ENCODE results near the gene TMEM190.

The TMEM190 gene

DNA sequence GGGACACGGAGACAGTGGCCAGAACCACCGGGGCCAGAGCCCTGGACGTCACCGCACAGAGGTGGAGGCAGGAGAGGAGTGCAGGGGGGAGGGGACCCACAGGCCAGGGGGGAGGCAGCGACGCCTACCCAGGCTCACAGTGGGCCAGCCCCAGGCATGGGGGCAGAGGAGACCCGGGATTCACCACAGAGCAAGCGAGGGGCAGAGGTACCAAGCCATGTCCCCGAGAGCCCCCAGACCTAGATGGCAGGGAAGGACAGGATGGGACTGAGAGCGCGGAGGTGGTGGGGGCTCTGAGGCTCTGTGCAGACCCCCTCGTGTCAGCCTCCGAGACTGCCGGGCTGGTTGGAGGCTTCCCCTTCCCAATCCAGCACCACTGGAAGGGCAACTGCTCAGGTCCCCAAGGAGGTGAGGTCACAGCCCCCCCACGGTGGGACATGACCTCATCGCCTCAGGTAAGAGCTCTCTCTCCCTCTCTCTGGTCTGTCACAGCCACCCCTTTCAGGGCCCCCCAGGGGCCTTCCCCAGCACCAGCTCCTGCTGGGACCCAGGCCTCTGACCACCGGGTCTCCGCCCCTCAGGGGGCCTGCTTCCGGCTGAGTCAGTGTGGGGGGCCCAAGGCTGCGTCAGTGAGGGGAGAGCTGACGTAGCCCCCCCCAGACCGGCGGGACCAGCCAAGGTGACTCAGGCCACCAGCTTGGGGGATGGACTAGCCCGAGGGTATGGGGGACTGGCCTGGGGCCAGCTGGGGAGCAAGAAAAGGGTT lies 4.1 kb upstream of the TMEM190 start:
- DNase-seq = peak; percentile 81

DNA sequence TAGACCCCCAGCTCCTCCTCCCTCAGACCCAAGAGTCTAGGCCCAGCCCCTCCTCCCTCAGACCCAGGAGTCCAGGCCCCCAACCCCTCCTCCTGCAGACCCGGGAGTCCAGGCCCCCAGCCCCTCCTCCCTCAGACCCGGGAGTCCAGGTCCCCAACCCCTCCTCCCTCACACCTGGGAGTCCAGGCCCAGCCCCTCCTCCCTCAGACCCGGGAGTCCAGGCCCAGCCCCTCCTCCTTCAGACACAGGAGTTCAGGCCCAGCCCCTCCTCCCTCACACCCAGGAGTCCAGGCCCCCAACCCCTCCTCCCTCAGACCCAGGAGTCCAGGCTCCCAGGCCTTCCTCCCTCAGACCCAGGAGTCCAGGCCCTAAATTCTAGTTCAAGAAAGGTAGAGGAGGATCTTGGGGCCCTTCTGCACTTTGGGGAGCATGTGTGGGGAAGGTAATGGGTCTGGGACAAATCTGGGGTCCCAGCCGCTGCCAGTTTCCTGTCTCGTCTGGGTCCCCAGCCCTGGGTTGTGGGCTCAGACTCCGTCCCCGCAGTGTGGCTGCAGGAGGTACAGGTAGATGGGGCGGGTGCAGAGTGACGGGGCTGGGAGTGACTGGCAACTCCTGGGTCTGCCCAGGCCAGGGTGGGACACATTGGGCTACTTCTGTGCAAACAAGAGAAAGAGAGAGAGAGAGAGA lies 3.2 kb upstream of the TMEM190 start:
- DNase-seq = no peak

DNA sequence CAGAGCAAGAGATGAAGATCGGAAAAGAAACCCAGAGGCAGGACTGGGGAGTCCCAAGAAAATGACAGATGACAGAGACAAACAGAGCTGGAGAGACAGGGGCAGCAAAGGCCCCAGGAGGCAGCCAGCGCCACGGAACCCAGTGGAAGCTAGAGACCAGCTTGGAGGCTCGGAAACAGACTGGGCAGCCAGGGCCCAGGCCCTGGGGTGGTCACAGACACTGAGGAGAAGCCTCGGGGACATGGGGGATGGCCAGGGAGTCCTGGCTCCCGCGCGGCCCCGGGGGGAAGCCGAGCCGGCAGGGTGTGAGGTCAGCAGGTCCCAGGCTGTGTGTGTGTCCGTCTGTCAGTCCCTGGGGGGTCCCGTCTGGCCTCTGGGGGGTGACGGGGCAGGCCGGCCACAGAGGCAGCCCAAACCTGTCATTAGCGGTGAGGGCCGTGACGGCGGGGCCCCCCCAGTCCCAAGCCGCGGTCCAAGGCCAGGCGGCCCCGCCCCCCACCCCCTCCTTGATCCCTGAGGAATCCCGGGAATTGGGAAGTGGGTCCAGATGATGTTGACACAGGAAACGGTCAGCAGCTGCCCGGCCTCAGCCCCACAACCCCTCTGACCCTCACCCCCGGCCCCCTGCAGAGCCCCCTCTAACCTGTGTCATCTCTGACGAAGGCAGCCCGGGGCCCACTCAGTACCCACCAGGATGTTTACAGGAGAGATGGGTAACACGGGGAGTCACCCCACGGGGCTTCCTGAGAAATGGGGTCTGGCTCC lies 2.5 kb upstream of the TMEM190 start:
- no peak for DNase-seq

DNA sequence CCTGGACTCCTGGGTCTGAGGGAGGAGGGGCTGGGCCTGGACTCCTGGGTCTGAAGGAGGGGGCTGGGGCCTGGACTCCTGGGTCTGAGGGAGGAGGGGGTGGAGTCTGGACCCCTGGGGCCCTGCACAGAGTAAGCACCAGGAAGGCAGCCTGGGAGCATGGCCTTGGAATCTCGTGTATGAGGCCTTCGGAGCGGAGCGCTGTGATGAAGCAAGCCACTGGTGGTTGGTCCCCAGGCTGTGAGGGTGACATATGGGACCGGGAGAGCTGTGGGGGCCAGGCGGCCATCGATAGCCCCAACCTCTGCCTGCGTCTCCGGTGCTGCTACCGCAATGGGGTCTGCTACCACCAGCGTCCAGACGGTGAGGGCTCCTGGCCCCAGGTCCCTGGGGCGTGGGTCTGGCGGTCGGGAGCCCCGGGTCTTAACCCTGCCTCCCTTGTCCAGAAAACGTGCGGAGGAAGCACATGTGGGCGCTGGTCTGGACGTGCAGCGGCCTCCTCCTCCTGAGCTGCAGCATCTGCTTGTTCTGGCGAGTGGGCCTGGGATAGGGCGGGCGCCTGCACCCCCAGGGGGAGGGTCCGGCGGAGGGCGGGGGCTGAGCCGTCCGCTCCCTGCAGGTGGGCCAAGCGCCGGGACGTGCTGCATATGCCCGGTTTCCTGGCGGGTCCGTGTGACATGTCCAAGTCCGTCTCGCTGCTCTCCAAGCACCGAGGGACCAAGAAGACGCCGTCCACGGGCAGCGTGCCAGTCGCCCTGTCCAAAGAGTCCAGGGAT lies 918 bp downstream of the TMEM190 start:
- no peak for DNase-seq

DNA sequence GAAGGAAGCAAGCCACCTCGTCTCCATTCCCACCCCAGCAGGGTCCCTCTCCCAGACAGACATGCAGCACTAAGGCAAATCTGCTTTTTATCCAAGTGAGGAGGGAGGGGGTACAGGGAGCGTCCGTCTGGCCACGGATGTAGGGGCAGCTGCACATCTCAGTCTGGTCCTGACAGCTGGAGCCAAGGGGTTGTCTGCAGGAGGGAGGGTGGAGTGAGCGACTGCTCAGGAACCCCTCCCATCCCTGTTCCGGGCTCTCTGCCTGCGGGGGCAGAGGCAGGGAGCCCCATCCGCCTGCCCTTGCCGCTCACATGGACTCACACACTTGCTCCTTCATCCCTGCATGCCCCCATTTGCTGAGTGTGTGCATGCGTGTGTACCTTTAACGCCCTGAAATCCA lies 2.5 kb downstream of the TMEM190 start:
- DNase-seq = no peak

DNA sequence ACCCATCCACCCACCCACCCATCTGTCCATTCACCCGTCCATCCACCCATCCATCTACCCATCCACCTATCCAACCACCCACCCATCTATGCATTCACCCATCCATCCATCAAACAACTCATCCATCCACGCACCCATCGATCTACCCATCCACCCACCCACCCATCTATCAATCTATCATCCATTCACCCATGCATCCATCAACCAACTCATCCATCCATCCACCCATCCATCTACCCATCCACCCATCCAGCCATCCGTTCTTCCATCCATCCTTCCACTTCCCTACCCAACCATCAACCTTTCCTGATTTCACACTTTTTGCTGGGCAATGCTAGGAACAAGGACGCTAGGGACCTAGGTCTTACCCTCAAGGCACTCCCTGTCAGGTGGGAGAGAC lies 5.4 kb downstream of the TMEM190 start:
- DNase-seq = no peak

DNA sequence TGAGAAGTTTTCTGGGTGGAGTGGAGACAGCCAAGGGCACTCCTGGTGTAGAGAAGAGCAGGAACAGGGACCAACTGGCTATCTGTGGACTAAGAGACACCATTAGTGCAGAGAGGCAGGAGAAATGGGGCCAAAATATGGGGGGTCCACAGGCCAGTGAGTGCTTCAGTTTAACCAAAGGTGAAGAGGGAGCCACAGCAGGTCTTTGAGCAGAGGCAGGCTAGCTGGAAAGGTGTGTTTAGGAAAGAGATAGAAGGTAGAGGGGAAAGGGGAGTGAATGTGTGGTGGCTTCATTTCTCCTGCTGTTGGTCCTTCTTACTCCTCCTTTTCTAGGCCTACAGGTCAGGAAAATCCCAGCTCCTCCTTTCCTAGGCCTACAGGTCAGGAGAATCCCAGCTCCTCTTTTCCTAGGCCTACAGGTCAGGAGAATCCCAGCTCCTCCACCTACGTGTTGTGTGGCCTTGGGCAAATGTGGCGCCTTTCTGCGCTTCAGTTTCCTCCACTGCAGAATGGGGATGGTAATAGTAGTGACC lies 6.0 kb downstream of the TMEM190 start:
- no peak for DNase-seq

DNA sequence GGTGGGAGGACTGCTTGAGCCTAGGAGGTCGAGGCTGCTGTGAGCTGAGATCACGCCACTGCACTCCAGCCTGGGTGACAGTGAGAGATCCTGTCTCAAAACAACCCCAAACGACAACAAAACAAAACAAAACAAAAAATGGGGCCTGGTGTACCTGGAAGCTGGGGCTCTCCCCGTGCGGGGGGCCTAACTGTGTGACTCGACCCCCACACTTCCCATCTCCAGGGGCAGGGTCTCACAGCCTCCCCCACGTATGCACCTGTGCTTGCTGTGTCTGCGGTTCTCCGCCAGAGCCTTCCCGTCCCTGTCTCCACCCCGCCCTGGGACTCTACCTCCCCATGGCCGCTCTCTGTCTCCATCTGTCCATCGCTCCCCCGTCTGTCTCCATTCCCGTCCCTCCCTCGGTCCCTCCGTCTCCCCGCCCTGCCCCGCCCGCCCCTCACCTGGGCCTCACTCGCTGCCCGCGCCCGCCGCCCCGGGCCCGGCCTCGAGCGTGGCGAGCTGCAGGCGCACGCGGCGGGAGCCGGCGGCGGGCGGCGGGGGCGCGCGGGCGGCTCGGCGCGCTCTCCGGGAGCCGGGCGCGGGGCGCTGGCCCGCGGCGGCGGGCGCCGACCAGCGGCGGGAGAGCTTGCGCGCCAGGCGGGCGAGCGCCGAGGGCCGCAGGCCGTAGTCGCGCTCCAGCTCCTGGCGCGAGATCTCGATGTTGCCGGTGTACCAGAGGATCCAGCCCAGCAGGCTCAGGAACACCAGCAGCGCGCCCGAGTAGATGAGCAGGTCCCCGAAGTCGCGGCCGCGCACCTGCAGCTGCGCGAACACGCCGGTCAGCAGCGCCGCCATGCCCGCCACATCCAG lies 6.9 kb downstream of the TMEM190 start:
- peak; percentile 63 for DNase-seq

DNA sequence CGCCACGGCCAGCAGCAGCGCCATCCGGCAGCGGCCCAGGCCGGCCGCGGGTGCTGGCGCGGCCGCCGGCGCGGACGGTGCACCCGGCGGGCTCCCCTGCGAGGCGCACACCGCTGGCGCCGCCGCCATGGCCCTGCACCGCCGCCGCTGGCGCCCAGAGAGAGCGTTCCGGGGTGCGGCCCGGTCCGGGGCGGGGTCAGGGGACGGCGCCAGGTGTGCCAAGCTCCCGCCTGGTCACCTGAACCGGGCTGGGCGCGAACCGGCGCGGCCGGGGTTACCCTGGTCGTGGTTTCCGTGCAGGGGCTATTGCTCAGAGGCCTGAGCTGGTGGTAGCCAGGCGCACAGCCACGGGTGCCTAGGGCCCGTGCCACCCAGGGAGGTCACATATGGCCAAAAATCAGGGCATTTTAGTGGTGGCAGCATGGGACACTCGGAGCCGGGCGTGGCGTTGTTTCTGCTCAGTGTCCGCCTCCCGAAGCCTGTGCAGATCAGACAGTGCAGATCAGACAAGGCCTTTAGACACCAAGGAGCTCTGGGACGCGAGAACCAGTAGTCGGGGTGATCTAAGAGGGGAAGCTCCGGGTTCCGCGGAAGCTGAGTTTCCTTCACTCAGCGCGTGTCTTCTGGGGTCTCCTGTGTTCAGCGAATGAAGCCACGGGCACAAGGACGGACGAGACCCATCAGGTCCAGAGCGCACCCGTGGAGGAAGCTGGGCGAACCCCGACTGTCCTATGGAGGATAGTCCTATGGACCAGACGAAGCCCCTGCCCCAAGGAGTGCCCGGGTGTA lies 7.7 kb downstream of the TMEM190 start, which contains the start of gene TMEM238:
Gene TMEM238, minus strand, starts transcription at position 162 of the 789 bp plus-strand sequence. Its CDS starts 33 bp downstream, at position 129.
- DNase-seq = no peak

DNA sequence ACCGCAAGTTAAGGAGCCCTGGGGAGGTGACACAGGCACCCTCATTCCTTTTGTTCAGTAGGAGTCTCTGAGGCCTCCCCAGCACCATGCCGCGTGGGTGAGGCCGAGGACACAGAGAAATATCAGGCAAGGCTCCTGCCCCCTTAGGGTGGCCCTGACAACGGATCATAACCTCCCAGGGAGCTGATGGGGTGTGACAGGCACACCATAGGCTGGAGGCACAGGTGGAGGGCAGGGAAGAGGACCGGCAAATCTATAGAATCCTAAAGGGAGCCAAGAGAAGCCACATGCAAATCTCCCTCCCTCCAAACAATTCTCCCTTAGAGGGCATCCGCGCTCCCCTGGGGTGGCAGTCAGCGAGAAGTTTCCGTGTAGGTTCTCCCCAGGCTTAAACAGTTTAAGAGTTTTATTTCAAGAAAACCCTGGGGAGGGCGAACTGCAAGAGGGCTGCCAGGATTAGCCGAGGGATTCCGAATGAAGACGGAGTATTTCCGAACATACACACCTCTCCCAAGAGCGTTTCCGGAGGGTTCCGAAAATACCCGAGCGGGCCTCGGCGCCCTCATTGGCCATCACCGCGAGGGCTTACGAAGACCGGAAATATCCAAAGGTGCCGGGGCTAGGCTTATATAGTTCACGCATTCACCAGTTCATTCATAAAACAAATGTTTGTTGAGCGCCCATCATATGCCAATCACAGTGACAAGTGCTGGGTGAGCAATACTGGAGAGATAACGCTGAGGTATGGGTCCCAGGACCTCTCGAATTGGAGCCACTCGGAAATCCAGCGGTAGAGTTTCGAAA lies 8.5 kb downstream of the TMEM190 start:
- peak; percentile 94 for DNase-seq

DNA sequence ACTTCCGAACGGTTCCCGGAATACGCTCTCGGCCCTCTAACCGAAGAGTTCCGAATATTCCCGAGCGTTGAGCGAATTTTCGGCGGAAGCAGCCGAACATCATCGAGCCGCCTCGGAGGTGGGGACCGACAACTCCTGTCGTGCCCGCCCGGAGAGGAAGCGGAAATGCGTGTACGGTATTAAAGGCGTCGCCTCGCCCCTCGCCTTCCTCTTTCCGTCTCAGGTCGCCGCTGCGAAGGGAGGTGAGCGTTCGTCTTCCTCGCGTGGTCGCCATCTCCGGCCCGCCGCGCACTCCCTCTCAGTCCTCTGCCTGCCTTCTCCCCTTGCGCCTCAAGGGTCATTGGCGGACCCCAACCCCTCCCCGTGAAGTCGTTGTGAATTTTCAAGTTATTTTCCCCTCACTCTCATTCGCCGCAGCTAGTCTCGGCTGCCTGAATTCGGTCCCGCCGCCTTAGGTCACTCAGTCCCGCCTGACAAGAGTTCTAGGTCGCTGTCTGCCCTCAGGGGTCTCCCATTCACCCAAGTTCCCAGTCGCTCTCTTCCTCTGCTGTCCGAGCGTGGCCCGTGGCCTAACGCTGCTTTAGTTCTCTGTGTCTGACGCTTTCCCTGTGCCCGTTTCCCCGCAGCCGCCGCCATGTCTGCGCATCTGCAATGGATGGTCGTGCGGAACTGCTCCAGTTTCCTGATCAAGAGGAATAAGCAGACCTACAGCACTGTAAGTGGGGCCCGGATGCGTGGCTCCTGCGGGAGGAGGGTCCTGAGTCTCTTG lies 9.3 kb downstream of the TMEM190 start, which contains the start of gene RPL28:
Gene RPL28, plus strand, starts transcription at position 209 of the 769 bp plus-strand sequence. Its CDS starts 426 bp downstream, at position 635.
- peak; percentile 98 for DNase-seq

DNA sequence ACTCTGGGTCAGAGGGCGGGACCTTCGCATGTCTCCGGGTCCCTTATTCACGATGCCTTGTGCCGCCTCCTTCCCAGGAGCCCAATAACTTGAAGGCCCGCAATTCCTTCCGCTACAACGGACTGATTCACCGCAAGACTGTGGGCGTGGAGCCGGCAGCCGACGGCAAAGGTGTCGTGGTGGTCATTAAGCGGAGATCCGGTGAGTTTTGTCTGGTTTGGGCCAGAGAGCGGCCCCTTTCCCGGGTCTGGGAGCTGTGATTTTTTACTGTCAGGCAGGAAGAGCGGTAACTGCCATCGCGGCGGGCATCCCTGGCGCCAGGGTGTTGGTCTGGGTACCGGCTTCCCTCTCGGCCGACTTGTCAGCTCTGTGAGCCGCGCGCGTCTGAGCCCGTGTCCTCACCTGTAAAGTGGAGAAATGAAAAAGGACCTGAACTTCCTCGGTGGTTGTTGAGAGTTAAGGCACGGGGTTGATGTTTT lies 9.9 kb downstream of the TMEM190 start:
- DNase-seq = no peak

DNA sequence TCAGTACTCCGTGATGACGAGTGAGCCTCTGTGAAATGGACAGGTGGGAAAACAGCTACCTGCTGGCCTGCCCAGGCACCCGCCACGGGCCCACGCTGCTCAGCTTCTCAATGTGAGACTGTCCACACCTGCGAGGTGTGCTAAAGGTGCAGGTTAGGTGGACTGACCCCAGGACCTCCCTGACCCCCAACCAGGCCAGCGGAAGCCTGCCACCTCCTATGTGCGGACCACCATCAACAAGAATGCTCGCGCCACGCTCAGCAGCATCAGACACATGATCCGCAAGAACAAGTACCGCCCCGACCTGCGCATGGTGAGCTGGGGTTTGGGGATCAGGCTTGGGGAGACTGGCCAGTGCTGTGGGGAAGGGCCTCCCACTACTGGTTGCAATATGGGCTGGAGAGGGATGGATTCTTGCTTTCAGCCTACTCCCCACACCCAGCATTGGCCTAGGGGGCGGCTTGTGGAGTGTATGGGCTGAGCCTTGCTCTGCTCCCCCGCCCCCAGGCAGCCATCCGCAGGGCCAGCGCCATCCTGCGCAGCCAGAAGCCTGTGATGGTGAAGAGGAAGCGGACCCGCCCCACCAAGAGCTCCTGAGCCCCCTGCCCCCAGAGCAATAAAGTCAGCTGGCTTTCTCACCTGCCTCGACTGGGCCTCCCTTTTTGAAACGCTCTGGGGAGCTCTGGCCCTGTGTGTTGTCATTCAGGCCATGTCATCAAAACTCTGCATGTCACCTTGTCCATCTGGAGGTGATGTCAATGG lies 11.3 kb downstream of the TMEM190 start:
- no peak for DNase-seq

DNA sequence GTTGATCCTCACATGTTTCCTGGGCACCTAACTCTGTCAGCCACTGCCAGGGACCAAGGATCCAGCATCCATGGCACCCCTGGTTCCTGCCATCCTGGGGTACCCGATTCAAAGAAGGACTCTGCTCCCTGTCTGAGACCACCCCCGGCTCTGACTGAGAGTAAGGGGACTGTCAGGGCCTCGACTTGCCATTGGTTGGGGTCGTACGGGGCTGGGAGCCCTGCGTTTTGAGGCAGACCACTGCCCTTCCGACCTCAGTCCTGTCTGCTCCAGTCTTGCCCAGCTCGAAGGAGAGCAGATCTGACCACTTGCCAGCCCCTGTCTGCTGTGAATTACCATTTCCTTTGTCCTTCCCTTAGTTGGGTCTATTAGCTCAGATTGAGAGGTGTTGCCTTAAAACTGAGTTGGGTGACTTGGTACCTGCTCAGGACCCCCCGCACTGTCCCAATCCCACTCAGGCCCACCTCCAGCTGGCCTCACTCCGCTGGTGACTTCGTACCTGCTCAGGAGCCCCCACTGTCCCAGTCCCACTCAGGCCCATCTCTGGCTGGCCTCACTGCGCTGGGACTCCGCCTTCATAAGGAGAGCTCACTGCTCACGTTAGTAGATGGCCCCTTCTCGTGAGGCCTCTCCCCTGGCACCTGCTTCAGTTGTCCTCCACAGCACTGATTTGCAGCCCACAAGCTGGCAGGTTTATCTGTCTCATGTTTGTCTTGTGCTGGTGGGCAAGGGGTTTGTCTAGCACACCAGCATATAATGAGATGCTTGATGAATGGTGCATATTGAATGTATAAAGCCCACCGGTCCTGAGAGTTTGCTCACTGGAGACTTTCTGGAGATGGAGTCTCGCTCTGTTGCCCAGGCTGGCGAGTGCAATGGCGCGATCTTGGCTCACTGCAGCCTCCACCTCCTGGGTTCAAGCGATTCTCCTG lies 13.0 kb downstream of the TMEM190 start:
- no peak for DNase-seq

DNA sequence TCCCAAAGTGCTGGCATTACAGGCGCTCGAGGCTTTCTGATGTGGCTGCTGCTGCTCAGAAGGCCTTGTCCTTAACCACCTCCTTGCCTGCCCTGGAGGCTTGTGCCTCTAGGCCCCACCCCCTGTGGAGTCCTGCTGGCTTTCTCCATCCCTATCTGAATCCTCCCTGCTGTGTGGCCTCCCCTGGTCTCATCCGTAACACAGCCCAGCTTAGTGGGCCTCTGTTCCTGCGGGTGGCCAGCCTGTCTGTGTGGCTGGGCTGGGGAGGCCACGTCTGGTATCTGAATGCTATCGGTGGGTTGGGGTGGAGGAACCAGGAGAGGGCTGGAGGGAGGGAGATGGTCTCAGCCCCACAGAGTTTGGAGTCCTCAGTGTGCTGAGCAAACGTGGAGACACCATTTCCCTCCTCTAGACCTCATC lies 13.8 kb downstream of the TMEM190 start:
- no peak for DNase-seq

DNA sequence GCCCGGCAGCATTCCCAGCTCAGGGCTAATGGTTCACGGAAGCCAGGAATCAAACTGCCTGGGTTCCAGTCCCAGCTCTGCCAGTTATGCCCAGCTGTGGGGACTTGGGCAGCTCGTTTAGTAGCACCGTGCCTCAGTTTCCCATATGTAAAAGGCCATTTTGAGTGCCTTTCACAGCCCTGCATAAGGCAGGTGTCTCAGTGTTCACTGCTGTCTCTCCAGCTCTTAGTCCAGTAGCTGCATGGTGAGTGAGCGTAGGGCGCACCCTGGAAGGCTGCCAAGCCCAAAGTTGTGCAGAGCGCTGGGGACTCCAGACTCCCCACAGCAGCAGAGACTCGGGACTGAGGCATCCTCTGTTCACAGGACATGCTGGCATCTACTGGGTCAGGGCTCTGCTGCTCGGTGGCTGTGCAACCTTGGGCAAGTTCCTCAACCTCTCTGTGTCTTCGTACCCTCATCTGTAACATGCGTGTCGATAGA lies 14.6 kb downstream of the TMEM190 start:
- no peak for DNase-seq
